ENCODE measurements around the gene IFT88.

DNA sequence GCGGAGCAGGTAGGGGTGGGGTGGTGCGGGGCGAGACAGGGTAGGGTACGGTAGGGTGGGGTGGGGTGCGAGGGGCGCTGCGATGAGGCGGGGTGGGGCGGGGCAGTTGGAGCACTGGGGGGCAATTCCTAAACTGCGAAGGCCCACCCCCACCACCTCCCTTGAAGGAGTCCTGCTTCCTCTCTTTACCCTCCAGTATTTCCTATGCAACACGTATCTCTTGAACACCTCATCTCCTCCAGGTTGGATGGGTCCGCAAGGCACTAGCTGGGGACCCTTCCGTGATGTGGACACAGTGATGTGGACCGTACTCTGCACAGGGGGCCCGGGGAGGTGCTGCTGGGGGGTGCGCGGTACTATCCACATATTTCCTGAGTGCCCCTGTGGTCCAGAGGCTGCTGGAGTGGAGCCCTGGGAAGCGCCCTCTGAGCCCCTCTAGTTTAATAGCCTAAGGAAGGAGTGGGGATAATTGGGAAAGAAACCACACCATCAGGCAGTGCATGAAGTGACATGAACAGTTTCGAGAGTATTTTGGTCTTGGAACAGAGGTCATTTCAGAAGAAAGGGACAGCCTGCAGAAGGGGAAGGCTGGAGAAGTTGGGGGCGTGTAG lies 137.6 kb downstream of the IFT88 start:
- no peak for TF ChIP-seq POLR2A (IDR thresholded peaks at IDR 0.05)
- TF ChIP-seq, protein P1, sequence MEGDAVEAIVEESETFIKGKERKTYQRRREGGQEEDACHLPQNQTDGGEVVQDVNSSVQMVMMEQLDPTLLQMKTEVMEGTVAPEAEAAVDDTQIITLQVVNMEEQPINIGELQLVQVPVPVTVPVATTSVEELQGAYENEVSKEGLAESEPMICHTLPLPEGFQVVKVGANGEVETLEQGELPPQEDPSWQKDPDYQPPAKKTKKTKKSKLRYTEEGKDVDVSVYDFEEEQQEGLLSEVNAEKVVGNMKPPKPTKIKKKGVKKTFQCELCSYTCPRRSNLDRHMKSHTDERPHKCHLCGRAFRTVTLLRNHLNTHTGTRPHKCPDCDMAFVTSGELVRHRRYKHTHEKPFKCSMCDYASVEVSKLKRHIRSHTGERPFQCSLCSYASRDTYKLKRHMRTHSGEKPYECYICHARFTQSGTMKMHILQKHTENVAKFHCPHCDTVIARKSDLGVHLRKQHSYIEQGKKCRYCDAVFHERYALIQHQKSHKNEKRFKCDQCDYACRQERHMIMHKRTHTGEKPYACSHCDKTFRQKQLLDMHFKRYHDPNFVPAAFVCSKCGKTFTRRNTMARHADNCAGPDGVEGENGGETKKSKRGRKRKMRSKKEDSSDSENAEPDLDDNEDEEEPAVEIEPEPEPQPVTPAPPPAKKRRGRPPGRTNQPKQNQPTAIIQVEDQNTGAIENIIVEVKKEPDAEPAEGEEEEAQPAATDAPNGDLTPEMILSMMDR (IDR thresholded peaks at IDR 0.05), result no peak
